HG02943 (cell line): Measurements from ENCODE around the gene SLC36A4.
"Not testable (repeated sequence)": the region's sequence is repeated elsewhere in the genome, so short reads cannot be mapped to it uniquely, and the experiment has no call there.

Experiments
- ATAC-seq: cut with Tn5 transposase; IDR thresholded peaks from one replicate; pipeline ENCODE4 v1.9.1; 2021; ENCODE audit warnings: mild to moderate bottlenecking, low read depth, moderate library complexity; ENCODE audit not compliant: unreplicated experiment

The SLC36A4 gene

DNA sequence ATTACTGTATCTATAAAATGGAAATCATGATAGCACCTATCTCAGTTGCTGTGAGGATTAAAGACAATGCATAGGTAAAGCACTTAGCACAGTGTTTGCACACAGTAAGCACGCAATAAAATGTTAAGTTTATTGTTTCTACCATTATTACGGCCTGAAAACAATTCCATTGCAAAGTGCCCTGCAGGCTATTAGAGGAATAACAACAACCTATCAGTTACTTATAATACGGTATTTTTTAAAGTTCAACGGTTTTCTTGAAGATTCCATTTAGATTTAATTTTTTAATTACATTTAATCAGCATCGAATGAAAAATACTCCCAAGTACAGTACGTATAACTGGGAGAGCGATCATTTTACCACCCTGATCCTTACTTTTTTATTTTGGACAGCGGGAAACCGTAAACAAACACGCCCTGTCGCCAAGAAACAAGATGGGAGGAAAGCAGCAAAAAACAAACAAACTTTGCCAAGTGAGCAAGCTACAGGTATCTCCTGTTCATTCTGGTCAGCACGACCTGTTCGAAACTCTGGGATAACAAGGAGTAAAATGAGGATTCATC lies 893 bp downstream of the SLC36A4 start:
- peak; percentile 15 for ATAC-seq

DNA sequence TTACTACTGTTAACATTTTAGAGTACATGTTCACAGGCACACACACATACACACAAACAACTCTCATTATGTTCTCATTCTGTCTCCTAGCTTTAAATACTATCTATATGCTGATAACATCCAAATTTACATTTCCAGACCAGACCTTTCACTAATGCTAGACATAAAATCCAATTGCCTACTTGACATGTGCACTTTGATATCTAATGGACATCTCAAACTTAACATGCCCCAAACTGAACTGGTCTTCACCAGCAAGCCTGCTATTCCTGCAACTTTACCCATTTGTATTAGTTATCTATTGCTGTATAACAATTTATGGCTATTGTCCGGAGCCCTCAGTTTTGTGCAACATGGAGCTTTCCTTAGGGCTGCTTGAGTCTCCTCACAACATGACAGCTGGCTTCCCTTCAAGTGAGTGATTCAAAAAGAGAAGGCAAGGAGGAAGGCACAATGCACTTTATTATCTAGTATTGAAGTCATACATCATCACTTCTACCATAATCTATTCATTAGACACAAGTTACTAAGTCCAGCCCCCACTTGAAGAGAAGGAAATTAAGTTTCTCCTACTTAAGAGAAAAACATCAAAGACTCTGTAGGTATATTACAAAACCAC lies 3.0 kb downstream of the SLC36A4 start:
- ATAC-seq = no peak

DNA sequence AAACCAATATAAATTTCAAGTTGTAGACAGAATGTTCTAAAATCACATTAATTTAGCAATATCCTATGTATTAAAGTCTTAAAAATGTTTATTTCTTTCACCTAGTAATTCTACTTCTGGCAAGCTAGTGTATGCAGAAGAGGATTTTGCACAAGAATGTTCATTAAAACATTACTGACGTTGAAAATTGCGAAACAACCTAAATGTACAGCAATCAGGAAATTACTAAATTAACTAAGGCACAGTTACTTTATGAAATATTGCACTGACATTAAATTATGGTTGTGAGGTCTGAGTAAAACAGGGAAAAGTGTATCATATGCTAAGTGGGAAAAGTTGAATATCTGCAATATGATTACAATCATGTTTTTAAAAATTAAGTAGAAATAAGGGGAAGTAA lies 4.1 kb downstream of the SLC36A4 start:
- ATAC-seq = no peak

DNA sequence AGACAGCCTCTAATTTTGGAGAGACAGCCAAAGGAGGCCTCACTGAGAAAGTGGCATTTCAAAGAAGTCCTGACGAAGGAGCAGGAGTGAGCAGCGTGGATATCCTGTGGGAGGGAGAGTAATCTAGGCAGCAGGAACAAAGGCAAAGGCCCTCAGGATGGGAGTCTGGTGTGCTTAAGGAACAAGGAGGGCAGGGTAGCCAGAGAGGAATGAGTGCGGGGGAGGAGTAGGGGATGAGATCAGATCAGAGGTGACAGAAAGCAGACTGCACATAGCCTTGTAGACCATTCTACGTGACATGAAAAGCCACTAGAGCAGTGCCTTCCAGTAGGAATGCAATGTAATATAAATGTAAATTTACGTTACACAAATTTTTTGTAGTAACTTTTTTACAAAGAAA lies 5.6 kb downstream of the SLC36A4 start:
- no peak for ATAC-seq

DNA sequence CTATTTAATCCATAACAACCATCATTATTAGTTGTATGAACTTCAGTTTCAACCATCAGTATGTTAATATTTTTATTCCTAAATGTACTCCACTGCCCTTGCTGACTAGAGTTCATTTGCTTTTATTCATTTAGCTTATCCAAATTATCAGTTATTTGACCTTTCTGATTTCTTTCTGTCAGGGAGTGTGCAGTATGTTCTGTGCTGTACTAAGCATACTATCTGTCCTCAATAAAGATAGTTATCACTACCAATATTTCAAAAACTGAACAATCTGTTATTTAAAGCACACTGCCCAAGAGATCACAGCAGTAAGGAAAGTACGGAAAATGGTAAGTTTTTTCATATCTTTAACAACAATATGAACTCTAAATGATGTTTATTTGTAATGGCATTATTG lies 8.3 kb downstream of the SLC36A4 start:
- no peak for ATAC-seq

DNA sequence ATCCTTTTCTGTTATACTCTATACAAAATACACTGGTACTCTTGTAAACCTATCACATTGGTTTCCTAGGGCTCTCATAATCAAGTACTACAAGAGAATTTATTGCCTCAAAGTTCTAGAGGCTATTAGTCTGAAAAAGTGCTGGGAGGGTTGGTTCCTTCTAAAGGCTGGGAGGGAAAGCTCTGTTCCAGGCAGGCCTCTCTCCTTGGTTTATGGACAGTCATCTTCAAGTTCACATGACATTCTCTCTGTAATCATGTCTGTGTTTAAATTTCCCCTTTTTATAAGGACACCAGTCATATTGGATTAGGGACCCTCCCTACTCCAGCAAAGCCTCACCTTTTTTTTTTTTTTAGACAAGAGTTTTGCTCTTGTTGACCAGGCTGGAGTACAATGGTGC lies 9.1 kb downstream of the SLC36A4 start:
- no peak for ATAC-seq

DNA sequence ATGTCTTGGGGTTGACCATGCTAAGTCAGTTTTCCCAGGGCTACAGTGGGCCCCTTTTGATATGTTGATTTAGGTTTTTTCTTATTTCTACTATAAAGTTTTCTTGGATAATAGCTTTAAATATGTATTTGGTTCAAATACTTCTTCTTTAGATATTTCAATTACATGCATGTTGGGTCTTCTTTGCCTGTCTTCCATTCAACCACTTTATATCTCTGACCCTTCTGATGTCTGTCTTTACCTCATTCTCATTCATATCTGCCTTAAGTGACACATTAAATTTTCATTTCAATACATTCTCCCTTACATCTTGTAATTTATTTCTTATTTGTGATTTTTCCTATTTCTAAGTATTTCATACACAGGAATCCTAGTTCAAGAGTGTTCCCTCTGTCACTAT lies 10.5 kb downstream of the SLC36A4 start:
- no peak for ATAC-seq

DNA sequence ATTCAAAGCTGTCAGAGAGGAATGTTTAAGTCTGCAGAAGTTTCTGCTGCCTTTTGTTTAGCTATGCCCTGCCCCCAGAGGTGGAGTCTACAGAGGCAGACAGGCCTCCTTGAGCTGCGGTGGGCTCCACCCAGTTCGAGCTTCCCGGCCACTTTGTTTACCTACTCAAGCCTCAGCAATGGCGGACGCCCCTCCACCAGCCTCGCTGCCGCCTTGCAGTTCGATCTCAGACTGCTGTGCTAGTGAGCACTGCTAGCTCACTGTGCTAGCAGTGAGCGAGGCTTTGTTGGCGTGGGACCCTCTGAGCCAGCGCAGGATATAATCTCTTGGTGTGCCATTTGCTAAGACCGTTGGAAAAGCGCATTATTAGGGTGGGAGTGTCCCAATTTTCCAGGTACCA lies 19.9 kb downstream of the SLC36A4 start:
- ATAC-seq = not testable (repeated sequence)

DNA sequence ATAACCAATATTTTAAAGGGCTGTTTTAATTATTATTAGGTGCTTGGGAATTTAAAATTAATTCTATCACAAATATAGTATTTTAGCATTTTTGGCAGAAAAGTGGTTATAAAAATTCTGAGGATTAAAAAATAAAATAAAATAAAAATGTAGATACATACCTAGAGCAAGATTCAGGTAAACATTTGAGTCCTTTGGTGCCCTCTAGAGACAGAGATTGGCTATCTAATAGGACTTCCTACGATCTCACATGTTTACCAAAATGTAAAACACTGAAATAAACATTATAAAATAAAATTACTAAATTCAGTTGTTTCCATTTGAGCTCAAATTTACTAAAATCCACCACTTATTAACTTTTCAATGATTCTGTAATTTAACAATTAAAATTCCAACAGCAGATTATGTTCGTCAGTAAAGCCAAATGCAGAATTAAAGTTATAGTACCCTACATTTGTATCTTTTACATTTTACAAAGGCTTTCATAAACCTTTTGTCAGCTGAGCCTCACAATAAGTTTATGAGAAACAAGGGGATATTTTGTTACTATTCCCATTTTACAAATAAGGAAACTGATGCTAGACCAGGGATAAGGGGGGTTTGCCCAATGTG lies 27.7 kb downstream of the SLC36A4 start:
- no peak for ATAC-seq

DNA sequence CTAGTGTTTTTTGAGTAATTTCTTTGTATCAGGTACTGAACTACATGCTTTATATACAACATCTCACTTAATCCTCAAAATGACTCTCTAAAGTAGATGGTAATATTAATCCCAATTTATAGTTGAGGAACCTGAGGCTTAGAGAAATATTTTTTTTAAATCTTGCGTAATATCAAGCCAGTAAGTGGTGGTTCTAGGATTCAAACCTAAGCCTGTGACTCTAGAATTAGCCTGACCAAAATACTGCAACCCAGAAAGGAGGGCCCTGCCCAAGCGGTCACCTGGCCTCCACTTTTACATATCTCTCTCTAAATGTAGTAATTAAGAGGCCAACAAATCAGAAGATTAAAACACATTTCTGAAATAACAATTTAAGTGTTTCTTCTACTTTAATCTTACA lies 28.6 kb downstream of the SLC36A4 start:
- no peak for ATAC-seq

DNA sequence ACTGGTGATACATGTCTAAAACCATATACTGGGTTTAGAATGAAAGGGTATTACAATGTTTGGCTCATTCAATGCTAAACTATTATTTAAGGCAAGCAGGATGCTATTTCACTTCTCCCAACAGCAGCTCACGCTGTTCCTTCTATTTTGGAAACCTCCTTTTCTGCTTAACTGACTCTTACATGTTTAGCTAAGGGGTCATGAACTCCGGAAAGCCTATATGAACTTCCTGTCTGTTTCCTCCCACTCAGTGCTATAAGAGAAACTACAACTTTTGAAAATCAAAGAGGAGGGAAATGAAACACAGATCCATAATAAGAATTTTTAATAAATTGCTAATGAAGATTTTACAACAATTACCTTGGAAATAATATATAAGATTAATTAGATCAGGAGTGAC lies 30.9 kb downstream of the SLC36A4 start:
- no peak for ATAC-seq

DNA sequence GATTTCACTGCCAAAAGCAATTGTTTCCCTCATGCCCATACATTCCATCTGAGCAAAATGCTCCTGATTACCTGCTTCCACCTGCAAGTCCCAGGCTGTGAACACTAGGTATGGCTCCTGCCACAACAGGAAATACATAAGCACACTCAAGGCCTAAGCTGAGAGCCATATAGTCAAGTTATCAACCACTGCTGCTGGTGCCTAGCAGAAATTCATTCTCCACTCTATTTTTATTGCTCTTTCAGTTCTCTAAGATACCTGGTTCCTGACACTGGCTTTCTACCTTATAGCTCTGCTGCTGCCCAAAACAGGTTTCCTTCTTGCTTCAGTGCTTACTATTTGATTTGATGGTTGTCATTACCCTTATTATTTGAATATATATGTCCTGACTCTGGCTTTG lies 31.6 kb downstream of the SLC36A4 start:
- no peak for ATAC-seq

DNA sequence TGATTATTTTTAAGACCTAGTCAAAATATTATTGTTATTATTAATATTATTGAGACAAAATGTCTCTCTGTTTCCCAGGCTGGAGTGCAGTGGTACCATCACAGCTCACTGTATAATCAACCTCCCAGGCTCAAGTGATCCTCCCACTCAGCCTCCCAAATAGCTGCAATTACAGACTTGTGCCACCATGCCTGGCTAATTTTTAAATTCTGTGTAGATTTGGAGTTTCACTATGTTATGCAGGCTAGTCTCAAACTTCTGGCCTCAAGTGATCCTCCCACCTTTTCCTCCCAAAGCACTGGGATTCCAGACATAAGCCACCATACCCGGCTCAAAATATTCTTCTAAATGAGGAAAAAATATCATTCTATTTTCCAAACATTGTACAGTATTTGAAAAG lies 37.0 kb downstream of the SLC36A4 start:
- no peak for ATAC-seq

DNA sequence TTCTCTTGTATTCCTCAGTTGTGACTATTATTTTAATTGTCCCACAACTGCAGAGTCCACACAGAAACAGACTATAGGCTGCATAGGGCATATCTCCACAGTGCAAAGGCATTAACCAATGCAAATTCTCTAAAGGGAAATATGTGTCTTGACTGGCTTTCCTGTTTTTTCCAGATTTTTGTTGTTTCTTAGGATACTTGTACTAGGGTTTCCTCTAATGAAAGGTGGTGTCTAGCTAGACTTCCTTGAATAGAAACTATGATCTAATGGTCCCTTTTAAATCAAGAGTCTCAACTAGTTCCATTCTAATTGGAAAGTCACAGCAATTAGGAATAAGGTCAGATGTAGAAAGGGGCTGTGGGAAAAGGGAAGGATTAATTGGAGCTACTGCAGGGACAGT lies 37.6 kb downstream of the SLC36A4 start:
- ATAC-seq = no peak

DNA sequence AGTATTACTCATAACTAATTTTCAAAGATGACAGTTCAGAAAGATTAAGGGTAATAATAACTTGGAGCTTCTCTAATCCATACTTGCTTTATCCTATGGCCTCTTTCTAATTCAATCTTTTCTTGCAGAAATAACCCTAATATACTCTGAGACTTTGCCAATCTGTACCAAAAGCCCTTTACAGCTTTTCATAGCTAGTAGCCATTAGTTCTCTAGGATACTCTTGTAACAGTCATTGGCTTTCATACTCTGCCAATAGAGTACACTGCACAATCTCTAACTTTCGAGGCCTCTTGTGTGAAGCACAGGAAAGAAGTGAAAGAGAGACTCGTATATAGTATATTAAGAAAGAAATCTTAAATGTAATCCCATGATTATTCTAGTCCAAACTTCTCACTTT lies 38.1 kb downstream of the SLC36A4 start:
- no peak for ATAC-seq

DNA sequence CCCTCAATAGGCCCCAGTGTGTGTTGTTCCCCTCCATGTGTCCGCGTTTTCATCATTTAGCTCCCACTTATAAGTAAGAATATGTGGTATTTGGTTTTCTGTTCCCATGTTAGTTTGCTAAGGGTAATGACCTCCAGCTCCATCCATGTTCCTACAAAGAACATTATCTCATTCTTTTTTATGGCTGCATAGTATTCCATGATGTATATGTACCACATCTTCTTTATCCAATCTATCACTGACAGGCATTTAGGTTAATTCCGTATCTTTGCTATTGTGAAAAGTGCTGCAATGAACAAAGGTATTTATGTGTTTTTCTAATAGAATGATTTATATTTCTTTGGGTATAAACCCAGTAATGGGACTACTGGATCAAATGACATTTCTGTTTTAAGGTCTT lies 42.1 kb downstream of the SLC36A4 start:
- no peak for ATAC-seq

DNA sequence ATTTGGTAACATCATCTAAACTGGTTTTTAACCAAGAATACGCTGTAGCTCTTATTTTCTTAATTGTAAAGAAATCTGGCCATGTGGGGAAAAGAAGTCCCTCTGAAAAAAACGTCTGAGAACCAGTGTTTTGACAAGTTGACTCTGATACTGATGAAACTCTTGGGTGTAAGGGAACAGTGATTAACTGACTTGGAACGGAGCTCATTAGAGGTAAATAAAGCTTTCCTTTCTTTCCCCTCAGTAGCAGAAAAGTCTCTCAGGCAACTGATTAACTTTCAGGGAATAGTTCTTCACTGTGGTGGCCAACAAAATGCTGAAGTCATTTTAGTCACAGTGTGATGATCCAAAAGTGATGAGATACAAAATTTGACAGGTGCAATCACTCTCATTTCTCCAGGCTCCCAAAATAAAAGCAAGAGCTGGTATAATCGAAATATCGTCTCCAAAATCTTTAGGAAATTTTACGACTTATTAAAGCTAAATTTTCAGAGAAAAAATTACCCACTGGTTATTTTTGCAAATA lies 52.3 kb downstream of the SLC36A4 start:
- no peak for ATAC-seq

DNA sequence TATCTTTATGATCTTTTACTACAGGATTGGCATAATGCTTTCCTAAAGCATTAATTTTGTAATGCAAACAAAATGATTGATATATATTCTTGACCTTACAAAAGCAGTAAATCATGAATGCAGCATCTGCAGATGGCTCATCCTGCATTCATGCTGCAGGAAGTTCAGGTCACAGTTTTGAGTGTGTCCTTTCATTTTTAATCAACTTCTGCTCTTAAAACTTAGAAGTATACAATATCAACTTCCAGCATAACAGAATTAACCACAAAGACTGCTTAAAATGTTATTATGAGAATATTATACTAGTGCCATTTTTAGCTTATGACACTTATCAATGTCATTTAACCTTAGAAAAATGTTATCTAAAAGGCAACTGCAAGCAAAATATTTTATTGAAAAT lies 54.0 kb downstream of the SLC36A4 start:
- no peak for ATAC-seq

DNA sequence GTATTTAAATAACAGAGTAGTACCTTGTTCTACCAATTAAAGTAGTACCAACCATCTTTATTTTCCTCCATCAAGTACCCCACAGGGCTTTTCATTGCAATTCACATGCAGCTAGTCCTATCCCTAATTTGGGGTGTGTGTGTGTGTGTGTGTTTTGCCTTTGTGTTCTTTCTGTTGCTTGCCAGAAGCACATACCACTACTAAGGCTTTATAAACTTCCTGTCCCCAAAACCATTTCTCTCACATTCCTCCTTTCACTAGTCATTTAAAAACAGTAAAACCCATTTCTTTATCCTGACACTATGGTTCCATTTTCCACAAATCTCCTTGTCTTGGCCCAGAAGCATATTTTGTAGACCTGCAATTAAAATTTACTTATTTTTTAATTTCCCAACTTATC lies 54.6 kb downstream of the SLC36A4 start:
- ATAC-seq = no peak

DNA sequence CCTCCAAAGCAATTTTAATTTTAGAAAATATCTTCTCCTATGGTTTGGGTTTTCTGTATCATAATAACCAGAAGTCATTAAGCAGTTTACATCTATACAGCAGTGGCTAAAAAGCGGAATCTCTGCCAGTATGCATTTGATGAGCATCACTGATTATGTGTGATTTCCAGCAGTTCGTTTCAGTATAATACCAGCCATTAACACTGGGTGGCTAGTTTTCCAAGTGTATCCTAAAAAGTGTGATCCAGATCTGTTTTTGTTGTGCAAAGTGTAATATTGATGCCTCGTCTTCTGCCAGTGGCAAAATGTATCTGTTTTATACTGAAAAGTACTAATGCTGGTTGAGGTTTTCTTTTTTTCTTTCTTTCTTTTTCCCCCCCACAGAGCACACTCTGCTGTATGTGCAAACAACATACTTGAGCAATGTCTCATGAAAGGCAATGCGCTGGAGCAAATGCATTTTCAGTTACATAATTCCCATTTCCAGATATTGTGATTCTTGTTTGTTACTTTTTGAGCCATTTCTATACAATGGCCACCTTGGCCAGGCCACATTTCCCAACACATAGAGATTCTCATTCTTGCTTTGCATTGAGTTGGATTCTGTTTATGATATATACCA lies 64.2 kb downstream of the SLC36A4 start:
- ATAC-seq = no peak

DNA sequence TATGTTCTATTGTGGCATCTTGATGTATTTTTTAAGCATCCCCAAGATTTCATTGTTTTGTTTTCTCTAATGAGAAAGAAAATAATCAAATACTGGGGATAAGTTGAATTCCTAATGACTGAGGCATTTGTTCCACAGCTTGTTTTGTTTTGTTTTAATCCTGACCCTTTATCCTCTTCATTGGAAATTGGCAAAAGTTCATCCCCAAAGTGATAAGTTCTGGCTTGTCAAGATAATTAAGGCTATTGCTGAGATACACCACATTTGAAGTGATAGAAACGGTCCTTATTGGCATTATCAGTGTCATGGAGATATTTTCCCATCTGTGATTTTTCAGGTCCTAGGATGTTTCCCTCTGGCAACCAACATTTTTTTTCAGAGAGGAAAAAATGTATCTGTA lies 65.0 kb downstream of the SLC36A4 start:
- no peak for ATAC-seq

DNA sequence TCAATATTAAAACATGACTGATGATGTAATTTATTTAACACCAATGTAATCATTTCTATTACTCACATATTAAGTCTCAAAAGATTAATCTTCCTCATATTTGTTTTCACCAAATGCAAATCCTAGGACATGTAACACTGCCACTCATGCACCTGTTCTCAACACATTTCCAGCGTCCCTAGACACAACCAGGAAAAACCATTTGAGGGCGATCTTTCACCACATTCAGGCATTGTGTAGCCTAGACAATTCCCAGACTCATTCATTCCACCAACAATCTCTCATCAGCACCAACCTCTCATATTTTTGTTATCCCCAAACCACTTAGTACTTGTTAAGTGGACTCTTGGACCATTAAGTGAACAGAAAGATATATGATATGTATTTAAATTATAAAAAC lies 66.1 kb downstream of the SLC36A4 start:
- ATAC-seq = no peak
